Measurements from ENCODE around the gene ZGRF1.

Gene ZGRF1

DNA sequence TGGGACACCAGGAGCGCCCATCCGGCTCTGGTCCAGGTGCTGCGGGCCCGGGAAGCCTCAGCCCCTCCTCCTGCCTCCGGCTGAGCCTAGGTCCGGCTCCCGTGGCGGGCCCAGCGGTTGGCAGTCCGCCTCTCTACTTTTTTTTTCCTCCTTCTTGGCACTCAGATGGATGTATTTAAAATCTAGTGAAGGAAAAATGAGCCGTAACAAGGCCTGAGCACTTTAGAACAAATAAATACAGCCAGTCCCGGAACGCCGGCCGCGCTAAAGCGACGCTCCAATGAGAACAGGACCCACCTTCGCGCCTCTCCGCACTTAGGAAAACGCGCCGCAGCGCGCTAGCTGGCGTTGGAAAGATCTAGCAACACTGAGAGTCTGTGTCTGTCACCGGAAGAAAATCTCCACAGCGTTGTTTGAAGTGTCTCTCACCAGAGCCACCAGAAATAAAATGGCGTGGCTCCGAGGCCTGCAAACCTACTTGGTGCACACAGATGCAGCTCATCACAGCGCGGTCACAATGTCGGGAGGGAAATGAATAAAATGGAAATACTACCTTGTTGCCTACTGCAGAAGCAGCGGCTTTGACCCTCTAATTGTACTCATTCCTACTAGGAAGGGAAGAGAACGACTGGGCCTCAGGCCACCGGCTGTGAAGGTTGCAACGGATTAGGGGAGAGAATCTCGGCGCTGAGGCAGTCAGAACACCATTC lies 125.5 kb downstream of the ZGRF1 start:
- ChIA-PET POLR2A (no interaction called here), CTCF (no interaction called here)
- no peak for TF ChIP-seq L3MBTL2 (conservative IDR thresholded peaks at IDR 0.05)
- no peak for TF ChIP-seq BHLHE40 (IDR thresholded peaks at IDR 0.05; ENCODE audit: borderline replicate concordance)
- no peak for TF ChIP-seq SUZ12 (IDR thresholded peaks at IDR 0.05)
- TF ChIP-seq HDGF (IDR thresholded peaks at IDR 0.05; ENCODE audit: borderline replicate concordance) = no peak
- TF ChIP-seq ARNT (IDR thresholded peaks at IDR 0.05) = no peak
- TF ChIP-seq NFRKB (IDR thresholded peaks at IDR 0.05) = no peak
- TF ChIP-seq, protein P1, sequence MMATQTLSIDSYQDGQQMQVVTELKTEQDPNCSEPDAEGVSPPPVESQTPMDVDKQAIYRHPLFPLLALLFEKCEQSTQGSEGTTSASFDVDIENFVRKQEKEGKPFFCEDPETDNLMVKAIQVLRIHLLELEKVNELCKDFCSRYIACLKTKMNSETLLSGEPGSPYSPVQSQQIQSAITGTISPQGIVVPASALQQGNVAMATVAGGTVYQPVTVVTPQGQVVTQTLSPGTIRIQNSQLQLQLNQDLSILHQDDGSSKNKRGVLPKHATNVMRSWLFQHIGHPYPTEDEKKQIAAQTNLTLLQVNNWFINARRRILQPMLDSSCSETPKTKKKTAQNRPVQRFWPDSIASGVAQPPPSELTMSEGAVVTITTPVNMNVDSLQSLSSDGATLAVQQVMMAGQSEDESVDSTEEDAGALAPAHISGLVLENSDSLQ (IDR thresholded peaks at IDR 0.05) = no peak
- TF ChIP-seq FOXA1 (IDR thresholded peaks at IDR 0.05) = no peak
- no peak for TF ChIP-seq FOXK2 (IDR thresholded peaks at IDR 0.05)
- no peak for TF ChIP-seq LEF1 (IDR thresholded peaks at IDR 0.05; ENCODE audit: borderline replicate concordance)
- TF ChIP-seq TARDBP (IDR thresholded peaks at IDR 0.05) = no peak
- no peak for TF ChIP-seq CTBP1 (IDR thresholded peaks at IDR 0.05; ENCODE audit: borderline replicate concordance)
- TF ChIP-seq FOXM1 (IDR thresholded peaks at IDR 0.05; ENCODE audit: borderline replicate concordance) = no peak
- TF ChIP-seq SP1 (IDR thresholded peaks at IDR 0.05) = no peak
- no peak for TF ChIP-seq ZNF384 (IDR thresholded peaks at IDR 0.05)
- no peak for DNase-seq (ENCODE audit: extremely low spot score)

DNA sequence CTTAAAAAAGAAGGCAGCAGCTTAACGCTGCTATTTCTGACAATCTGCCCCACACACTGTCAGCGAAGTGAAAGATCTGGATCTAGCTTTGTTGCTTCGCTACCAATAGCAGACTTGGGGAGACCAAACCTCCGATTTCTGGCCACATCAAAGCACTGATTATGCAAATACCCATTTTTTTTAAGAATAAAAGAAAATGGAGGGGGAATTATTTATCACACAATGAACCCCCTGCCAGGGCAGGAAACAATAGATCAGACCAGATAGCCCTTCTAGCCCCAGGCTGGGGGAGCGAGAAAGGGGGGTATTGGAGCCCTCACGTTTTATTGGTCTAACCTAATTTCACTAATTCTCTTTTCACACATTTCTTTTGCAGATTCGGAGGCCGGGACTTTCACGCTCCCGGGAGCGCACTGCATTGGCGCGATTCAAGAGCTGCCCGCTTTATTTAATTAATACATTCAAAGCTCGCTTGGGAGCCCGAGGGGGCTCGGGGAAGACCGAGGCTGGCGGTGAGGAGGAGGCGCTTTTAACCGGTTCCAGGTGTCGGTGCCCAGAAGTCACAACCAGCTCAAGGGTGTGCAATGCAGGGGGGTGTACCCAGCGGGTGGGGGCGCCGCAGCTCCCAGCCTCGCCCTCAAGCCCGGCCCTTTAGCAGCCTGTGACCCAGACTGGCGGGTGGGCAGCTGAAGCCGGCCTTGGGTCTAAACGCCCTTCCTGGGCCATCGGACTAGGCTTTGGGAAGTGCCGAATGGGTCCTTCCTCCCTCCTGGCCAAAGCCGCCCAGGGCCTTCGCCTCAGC lies 126.2 kb downstream of the ZGRF1 start:
- no peak for DNase-seq (ENCODE audit: extremely low spot score)
- ChIA-PET POLR2A (no interaction called here), CTCF (no interaction called here)
- TF ChIP-seq, protein P1 (IDR thresholded peaks at IDR 0.05) = no peak
- TF ChIP-seq BHLHE40 (IDR thresholded peaks at IDR 0.05; ENCODE audit: borderline replicate concordance) (no peak), FOXK2 (IDR thresholded peaks at IDR 0.05) (no peak), LEF1 (IDR thresholded peaks at IDR 0.05; ENCODE audit: borderline replicate concordance) (no peak), CTBP1 (IDR thresholded peaks at IDR 0.05; ENCODE audit: borderline replicate concordance) (no peak), SUZ12 (IDR thresholded peaks at IDR 0.05) (no peak), FOXM1 (IDR thresholded peaks at IDR 0.05; ENCODE audit: borderline replicate concordance) (no peak), L3MBTL2 (conservative IDR thresholded peaks at IDR 0.05) (no peak), ARNT (IDR thresholded peaks at IDR 0.05) (no peak), ELF4 (IDR thresholded peaks at IDR 0.05) (no peak), TARDBP (IDR thresholded peaks at IDR 0.05) (no peak), SP1 (IDR thresholded peaks at IDR 0.05) (no peak)

DNA sequence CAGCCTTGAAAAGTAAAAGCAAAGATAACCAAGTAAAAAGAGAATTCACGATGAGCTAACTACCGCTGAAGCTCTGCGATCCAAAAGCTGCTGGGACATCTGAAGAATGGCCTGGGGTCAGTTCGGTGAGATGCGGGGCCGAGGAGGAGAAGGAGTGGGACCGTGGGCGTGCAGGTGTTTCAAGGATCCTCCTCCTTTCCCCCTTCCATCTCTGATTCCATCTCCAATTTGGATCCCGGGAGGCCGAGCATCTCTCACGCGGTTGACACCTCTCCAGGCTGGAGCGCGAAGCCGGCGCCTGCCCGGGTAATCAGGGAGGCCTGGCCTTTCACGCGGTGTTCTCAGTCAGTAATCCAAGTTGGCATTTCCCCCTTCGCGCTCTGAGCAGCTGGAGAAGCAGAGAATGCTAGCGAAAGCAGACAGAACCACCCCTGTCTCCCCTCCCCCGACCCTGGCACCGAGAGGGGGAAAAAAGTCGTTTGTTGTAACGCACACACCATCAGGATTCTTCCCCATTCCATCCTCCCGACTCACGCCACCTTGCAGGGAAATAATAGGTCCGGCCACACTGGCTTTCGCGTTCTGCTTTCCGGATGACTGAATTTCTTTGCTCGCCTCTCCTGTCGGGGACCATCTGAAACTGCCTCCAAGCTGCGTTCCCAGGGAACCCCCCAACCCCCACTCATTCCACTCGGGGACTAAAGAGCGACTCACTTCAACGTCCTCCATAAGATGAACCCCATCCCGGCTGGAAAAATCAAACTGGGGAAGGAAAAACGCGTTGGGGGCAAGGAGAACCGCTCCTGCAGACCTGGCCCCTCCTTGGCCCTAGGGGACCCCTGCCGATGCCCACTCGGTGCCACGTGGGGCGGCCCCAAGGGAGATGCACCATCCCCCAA lies 127.2 kb downstream of the ZGRF1 start:
- no peak for DNase-seq (ENCODE audit: extremely low spot score)
- TF ChIP-seq L3MBTL2 (conservative IDR thresholded peaks at IDR 0.05) = no peak
- TF ChIP-seq LEF1 (IDR thresholded peaks at IDR 0.05; ENCODE audit: borderline replicate concordance) = no peak
- no peak for TF ChIP-seq ZNF384 (IDR thresholded peaks at IDR 0.05)
- TF ChIP-seq FOXM1 (IDR thresholded peaks at IDR 0.05; ENCODE audit: borderline replicate concordance) = no peak
- no peak for TF ChIP-seq FOXA1 (IDR thresholded peaks at IDR 0.05)
- no peak for TF ChIP-seq HDGF (IDR thresholded peaks at IDR 0.05; ENCODE audit: borderline replicate concordance)
- TF ChIP-seq FOXK2 (IDR thresholded peaks at IDR 0.05) = no peak
- TF ChIP-seq SUZ12 (IDR thresholded peaks at IDR 0.05) = no peak
- TF ChIP-seq, protein P1 (IDR thresholded peaks at IDR 0.05) = no peak
- no peak for TF ChIP-seq NFRKB (IDR thresholded peaks at IDR 0.05)
- CTCF ChIA-PET = no interaction called here
- POLR2A ChIA-PET = no interaction called here

DNA sequence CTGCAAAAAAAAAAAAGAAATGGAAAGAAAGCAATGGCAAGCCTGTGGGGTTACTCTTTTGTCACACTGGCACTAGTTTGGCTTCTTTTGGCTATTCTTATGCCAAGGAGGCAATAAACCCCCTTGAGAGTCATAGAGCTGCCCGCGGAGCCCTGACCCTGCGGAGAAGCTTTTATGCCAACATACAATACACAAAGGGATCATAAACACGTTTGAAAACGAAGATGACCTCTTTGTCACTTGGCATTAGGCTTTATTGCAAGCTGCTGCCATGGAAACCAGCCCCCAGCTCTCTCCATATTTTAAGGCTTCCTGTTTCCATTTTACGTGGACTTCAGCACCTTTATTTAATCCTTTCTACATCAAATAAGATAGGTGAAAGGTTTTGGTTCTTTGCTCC lies 128.4 kb downstream of the ZGRF1 start:
- POLR2A ChIA-PET = no interaction called here
- no peak for TF ChIP-seq FOXK2 (IDR thresholded peaks at IDR 0.05)
- TF ChIP-seq ZNF384 (IDR thresholded peaks at IDR 0.05) = no peak
- TF ChIP-seq, protein P1 (IDR thresholded peaks at IDR 0.05) = no peak
- TF ChIP-seq BHLHE40 (IDR thresholded peaks at IDR 0.05; ENCODE audit: borderline replicate concordance) = no peak
- TF ChIP-seq TARDBP (IDR thresholded peaks at IDR 0.05) = no peak
- TF ChIP-seq SUZ12 (IDR thresholded peaks at IDR 0.05) = no peak
- TF ChIP-seq HDGF (IDR thresholded peaks at IDR 0.05; ENCODE audit: borderline replicate concordance) = no peak
- TF ChIP-seq FOXA1 (IDR thresholded peaks at IDR 0.05) = no peak
- TF ChIP-seq NFRKB (IDR thresholded peaks at IDR 0.05) = no peak
- no peak for TF ChIP-seq CTBP1 (IDR thresholded peaks at IDR 0.05; ENCODE audit: borderline replicate concordance)
- no peak for TF ChIP-seq FOXM1 (IDR thresholded peaks at IDR 0.05; ENCODE audit: borderline replicate concordance)
- no peak for TF ChIP-seq LEF1 (IDR thresholded peaks at IDR 0.05; ENCODE audit: borderline replicate concordance)
- no peak for TF ChIP-seq SP1 (IDR thresholded peaks at IDR 0.05)
- TF ChIP-seq ARNT (IDR thresholded peaks at IDR 0.05) = no peak
- no peak for TF ChIP-seq L3MBTL2 (conservative IDR thresholded peaks at IDR 0.05)
- no peak for TF ChIP-seq ELF4 (IDR thresholded peaks at IDR 0.05)
- no peak for DNase-seq (ENCODE audit: extremely low spot score)
- CTCF ChIA-PET = interaction anchor here (1.0 kb wide), 1 partner anchor 257 kb away, joined by 3 read pairs; no protein-coding TSS in a partner anchor

All from HEK293T (cell line).